HG03045 (cell line): Measurements from ENCODE around the gene CETN1.

ENCODE experiments used
- ATAC-seq: cut with Tn5 transposase; IDR thresholded peaks from one replicate; pipeline ENCODE4 v1.9.1; 2021; ENCODE audit warnings: mild to moderate bottlenecking, moderate library complexity; ENCODE audit not compliant: unreplicated experiment

The CETN1 gene

GRCh38 chr18:618618-619017 is 38.4 kb downstream of the CETN1 start:
- no peak for ATAC-seq

- no peak for ATAC-seq
Observed at GRCh38 chr18:621291-622043, 41.3 kb downstream of the CETN1 start.

- ATAC-seq = no peak
Observed at GRCh38 chr18:622289-622688, 42.1 kb downstream of the CETN1 start.

- ATAC-seq = no peak
Observed at GRCh38 chr18:623761-624620, 43.8 kb downstream of the CETN1 start.

- no peak for ATAC-seq
Observed at GRCh38 chr18:627231-627630, 47.1 kb downstream of the CETN1 start.

- ATAC-seq = no peak
Observed at GRCh38 chr18:629269-630150, 49.3 kb downstream of the CETN1 start.

GRCh38 chr18:631560-631959 is 51.4 kb downstream of the CETN1 start:
- ATAC-seq = no peak
